NCI-H526 (cell line): ENCODE measurements around the gene NNT.
"Not testable (repeated sequence)": the region's sequence is repeated elsewhere in the genome, so short reads cannot be mapped to it uniquely, and the experiment has no call there.

Experiments
- DNase-seq, 2 experiments: peaks; one replicate each; lab custom pipeline; 2025; lab: John Stamatoyannopoulos, UW

NNT gene

GRCh38 chr5:43631182-43631910 is 28.4 kb downstream of the NNT start:
- peak; percentile 66 to 95 for DNase-seq

- DNase-seq = no peak
Observed at GRCh38 chr5:43634621-43635020, 31.6 kb downstream of the NNT start.

GRCh38 chr5:43635374-43635773 is 32.4 kb downstream of the NNT start:
- no peak for DNase-seq

- no peak for DNase-seq
Observed at GRCh38 chr5:43636076-43636475, 33.1 kb downstream of the NNT start.

- DNase-seq = no peak
Observed at GRCh38 chr5:43637416-43637815, 34.4 kb downstream of the NNT start.

GRCh38 chr5:43638107-43638506 is 35.1 kb downstream of the NNT start:
- no peak for DNase-seq

GRCh38 chr5:43638546-43638945 is 35.6 kb downstream of the NNT start:
- DNase-seq = no peak

- DNase-seq = no peak
Observed at GRCh38 chr5:43639566-43639965, 36.6 kb downstream of the NNT start.

- no peak for DNase-seq
Observed at GRCh38 chr5:43642428-43642827, 39.4 kb downstream of the NNT start.

GRCh38 chr5:43643327-43643726 is 40.3 kb downstream of the NNT start:
- no peak for DNase-seq

GRCh38 chr5:43643750-43644149 is 40.8 kb downstream of the NNT start:
- DNase-seq = no peak

- DNase-seq = no peak
Observed at GRCh38 chr5:43646992-43647391, 44.0 kb downstream of the NNT start.

- DNase-seq = no peak
Observed at GRCh38 chr5:43647789-43648188, 44.8 kb downstream of the NNT start.

GRCh38 chr5:43648499-43649124 is 45.6 kb downstream of the NNT start:
- DNase-seq = no peak

GRCh38 chr5:43649256-43649655 is 46.3 kb downstream of the NNT start:
- DNase-seq = no peak

GRCh38 chr5:43652537-43653302 is 49.7 kb downstream of the NNT start:
- DNase-seq = no peak

GRCh38 chr5:43658509-43658908 is 55.5 kb downstream of the NNT start:
- no peak for DNase-seq

- no peak for DNase-seq
Observed at GRCh38 chr5:43659075-43659474, 56.1 kb downstream of the NNT start.

- peak in 1 of 2 experiments; percentile 48 for DNase-seq
Observed at GRCh38 chr5:43661102-43661501, 58.1 kb downstream of the NNT start.

GRCh38 chr5:43663916-43664315 is 60.9 kb downstream of the NNT start:
- no peak for DNase-seq

GRCh38 chr5:43664501-43665040 is 61.6 kb downstream of the NNT start:
- DNase-seq = no peak

- DNase-seq = not testable (repeated sequence)
Observed at GRCh38 chr5:43665749-43666148, 62.8 kb downstream of the NNT start.

GRCh38 chr5:43666728-43667127 is 63.7 kb downstream of the NNT start:
- not testable (repeated sequence) for DNase-seq
